IMR-90 (cell line): ENCODE data around the gene CDK11B.

Source experiments
- BHLHE40 ChIP-seq: fragments of 150-350 bp; IDR thresholded peaks from 2 replicates; pipeline ENCODE4 v1.6.1; 2016; ENCODE audit warnings: mild to moderate bottlenecking, low read depth, low read length
- CEBPB ChIP-seq: IDR thresholded peaks from 2 replicates; pipeline ENCODE4 v1.6.1; 2012; ENCODE audit warnings: low read depth, low read length, improper control_type of control experiment
- CHD1 ChIP-seq: IDR thresholded peaks from 2 replicates; pipeline ENCODE4 v1.6.1; 2012; ENCODE audit warnings: low read depth, low read length, improper control_type of control experiment
- MAZ ChIP-seq: IDR thresholded peaks from 2 replicates; pipeline ENCODE4 v1.6.1; 2012; ENCODE audit warnings: low read depth, mild to moderate bottlenecking, low read length, improper control_type of control experiment, moderate library complexity, borderline replicate concordance
- MXI1 ChIP-seq: IDR thresholded peaks from 2 replicates; pipeline ENCODE4 v1.6.1; 2012; ENCODE audit warnings: low read depth, mild to moderate bottlenecking, low read length, moderate library complexity, borderline replicate concordance
- RAD21 ChIP-seq: IDR thresholded peaks from 2 replicates; pipeline ENCODE4 v1.6.1; 2012; ENCODE audit warnings: low read length, improper control_type of control experiment
- RFX5 ChIP-seq: IDR thresholded peaks from 2 replicates; pipeline ENCODE4 v1.8.0; 2012; ENCODE audit warnings: low read depth, mild to moderate bottlenecking, low read length, moderate library complexity
- SMC3 ChIP-seq: fragments of 150-350 bp; IDR thresholded peaks from 2 replicates; pipeline ENCODE4 v1.6.1; 2016; ENCODE audit warnings: low read depth, mild to moderate bottlenecking, antibody characterized with exemption, low read length, moderate library complexity
- TF ChIP-seq, protein P1 (sequence below): conservative IDR thresholded peaks from 2 replicates; pipeline ENCODE4 v1.5.1; 2012; ENCODE audit warnings: mild to moderate bottlenecking, low read depth, low read length, improper control_type of control experiment
- TF ChIP-seq, protein P2 (sequence below): fragments of 150-350 bp; IDR thresholded peaks from 2 replicates; pipeline ENCODE4 v1.6.1; 2017; ENCODE audit warnings: mild to moderate bottlenecking, antibody characterized with exemption, low read length, low read depth

DNA sequence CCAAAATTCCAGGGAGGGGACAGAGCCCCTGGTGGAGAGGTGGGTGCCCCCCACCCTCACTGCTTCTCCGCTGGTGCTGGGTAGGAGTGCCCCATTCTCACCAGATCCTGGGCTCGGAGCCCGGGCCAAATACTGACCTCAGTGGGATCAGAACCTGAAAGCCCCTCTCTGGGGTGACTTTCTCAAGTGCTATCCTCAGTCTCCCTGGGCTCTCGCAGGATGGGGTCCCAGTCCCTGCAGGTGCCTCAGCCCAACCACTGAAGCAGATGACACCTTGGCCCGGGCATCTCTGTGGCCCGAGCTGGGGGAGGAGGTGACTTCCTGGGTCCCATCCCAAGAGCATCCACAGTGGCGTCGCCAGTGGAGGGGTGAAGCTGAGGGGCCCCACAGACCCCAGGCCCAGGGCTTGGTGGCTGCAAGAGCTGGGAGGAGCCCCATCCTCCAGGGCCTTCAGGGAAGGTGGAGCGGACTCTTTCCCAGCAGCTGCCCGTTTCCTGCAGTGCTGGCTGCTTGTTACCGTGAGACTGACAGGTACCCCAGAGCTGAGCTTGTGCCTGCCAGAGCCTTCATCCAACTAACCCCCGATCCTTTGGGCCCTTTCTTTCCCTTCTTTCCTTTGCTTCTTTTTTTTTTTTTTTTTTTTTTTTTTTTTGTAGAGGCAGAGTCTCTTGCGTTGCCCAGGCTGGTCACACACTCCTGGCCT is 55.0 kb downstream of the CDK11B start:
- TF ChIP-seq, protein P1, sequence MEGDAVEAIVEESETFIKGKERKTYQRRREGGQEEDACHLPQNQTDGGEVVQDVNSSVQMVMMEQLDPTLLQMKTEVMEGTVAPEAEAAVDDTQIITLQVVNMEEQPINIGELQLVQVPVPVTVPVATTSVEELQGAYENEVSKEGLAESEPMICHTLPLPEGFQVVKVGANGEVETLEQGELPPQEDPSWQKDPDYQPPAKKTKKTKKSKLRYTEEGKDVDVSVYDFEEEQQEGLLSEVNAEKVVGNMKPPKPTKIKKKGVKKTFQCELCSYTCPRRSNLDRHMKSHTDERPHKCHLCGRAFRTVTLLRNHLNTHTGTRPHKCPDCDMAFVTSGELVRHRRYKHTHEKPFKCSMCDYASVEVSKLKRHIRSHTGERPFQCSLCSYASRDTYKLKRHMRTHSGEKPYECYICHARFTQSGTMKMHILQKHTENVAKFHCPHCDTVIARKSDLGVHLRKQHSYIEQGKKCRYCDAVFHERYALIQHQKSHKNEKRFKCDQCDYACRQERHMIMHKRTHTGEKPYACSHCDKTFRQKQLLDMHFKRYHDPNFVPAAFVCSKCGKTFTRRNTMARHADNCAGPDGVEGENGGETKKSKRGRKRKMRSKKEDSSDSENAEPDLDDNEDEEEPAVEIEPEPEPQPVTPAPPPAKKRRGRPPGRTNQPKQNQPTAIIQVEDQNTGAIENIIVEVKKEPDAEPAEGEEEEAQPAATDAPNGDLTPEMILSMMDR, result no peak
- TF ChIP-seq SMC3 (no peak), CHD1 (no peak), RAD21 (no peak), MAZ (no peak), CEBPB (no peak), MXI1 (no peak), RFX5 (no peak), BHLHE40 (no peak)
- TF ChIP-seq, protein P2, sequence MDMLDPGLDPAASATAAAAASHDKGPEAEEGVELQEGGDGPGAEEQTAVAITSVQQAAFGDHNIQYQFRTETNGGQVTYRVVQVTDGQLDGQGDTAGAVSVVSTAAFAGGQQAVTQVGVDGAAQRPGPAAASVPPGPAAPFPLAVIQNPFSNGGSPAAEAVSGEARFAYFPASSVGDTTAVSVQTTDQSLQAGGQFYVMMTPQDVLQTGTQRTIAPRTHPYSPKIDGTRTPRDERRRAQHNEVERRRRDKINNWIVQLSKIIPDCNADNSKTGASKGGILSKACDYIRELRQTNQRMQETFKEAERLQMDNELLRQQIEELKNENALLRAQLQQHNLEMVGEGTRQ, result no peak
